Measurements from ENCODE around the gene IQCN.

Gene IQCN

GRCh38 chr19:18289471-18290301 is 15.4 kb upstream of the IQCN start:
- in situ Hi-C loops (cut with MboI; ENCODE audit: low pct_unique_long_range_greater_than_20kb, low sequenced_read_pairs): no loop called here
- DNase-seq: no peak

GRCh38 chr19:18287836-18288772 is 13.9 kb upstream of the IQCN start:
- no peak for DNase-seq
- in situ Hi-C loops (cut with MboI; ENCODE audit: low pct_unique_long_range_greater_than_20kb, low sequenced_read_pairs): no loop called here

GRCh38 chr19:18286973-18287635 is 12.9 kb upstream of the IQCN start:
- in situ Hi-C loops (cut with MboI; ENCODE audit: low pct_unique_long_range_greater_than_20kb, low sequenced_read_pairs): no loop called here
- no peak for DNase-seq

- in situ Hi-C loops (cut with MboI; ENCODE audit: low pct_unique_long_range_greater_than_20kb, low sequenced_read_pairs): no loop called here
- no peak for DNase-seq
Observed at GRCh38 chr19:18284712-18285360, 10.6 kb upstream of the IQCN start.

- DNase-seq: no peak
- in situ Hi-C loops (cut with MboI; ENCODE audit: low pct_unique_long_range_greater_than_20kb, low sequenced_read_pairs): no loop called here
Observed at GRCh38 chr19:18283338-18283737, 9.1 kb upstream of the IQCN start.

- in situ Hi-C loops (cut with MboI; ENCODE audit: low pct_unique_long_range_greater_than_20kb, low sequenced_read_pairs): no loop called here
- no peak for DNase-seq
Observed at GRCh38 chr19:18282788-18283141, 8.5 kb upstream of the IQCN start.

GRCh38 chr19:18282021-18282787 is 8.0 kb upstream of the IQCN start:
- in situ Hi-C loops (cut with MboI; ENCODE audit: low pct_unique_long_range_greater_than_20kb, low sequenced_read_pairs): no loop called here
- DNase-seq: peak; percentile 86

- in situ Hi-C loops (cut with MboI; ENCODE audit: low pct_unique_long_range_greater_than_20kb, low sequenced_read_pairs): no loop called here
- peak; percentile 97 for DNase-seq
Observed at GRCh38 chr19:18281082-18282020, 7.1 kb upstream of the IQCN start, which contains the start of gene JUND. TSS of gene JUND (minus strand) at chr19:18281622. CDS start at chr19:18281484, 138 bp downstream.

GRCh38 chr19:18280247-18281081 is 6.2 kb upstream of the IQCN start:
- in situ Hi-C loops (cut with MboI; ENCODE audit: low pct_unique_long_range_greater_than_20kb, low sequenced_read_pairs): no loop called here
- peak; percentile 66 for DNase-seq

GRCh38 chr19:18279516-18280246 is 5.4 kb upstream of the IQCN start:
- in situ Hi-C loops (cut with MboI; ENCODE audit: low pct_unique_long_range_greater_than_20kb, low sequenced_read_pairs): no loop called here
- DNase-seq: peak; percentile 96

GRCh38 chr19:18279266-18279515 is 4.9 kb upstream of the IQCN start:
- in situ Hi-C loops (cut with MboI; ENCODE audit: low pct_unique_long_range_greater_than_20kb, low sequenced_read_pairs): no loop called here

GRCh38 chr19:18278521-18279265 is 4.4 kb upstream of the IQCN start:
- in situ Hi-C loops (cut with MboI; ENCODE audit: low pct_unique_long_range_greater_than_20kb, low sequenced_read_pairs): no loop called here
- DNase-seq: peak; percentile 49

More at GRCh38 chr19:18279266-18279515, 4.9 kb upstream of the IQCN start:
- no peak for DNase-seq

- DNase-seq: peak; percentile 68
- in situ Hi-C loops (cut with MboI; ENCODE audit: low pct_unique_long_range_greater_than_20kb, low sequenced_read_pairs): no loop called here
Observed at GRCh38 chr19:18274781-18275356, 617 bp upstream of the IQCN start.

- no peak for DNase-seq
- in situ Hi-C loops (cut with MboI; ENCODE audit: low pct_unique_long_range_greater_than_20kb, low sequenced_read_pairs): no loop called here
Observed at GRCh38 chr19:18273561-18274218, 562 bp downstream of the IQCN start.

- in situ Hi-C loops (cut with MboI; ENCODE audit: low pct_unique_long_range_greater_than_20kb, low sequenced_read_pairs): no loop called here
- no peak for DNase-seq
Observed at GRCh38 chr19:18271433-18271841, 2.8 kb downstream of the IQCN start.
